Osteocyte (in vitro differentiated cells): ENCODE measurements around the gene VRK3. TPM values are rescaled to one million over a fixed set of nuclear protein-coding genes. Genes with fewer than 3 reads are reported as not detected.

Source experiments
- DNase-seq: peaks from one replicate; pipeline ENCODE4 v3.0.0; 2021; ENCODE audit warnings: mixed read lengths; ENCODE audit not compliant: unreplicated experiment; ENCODE audit errors: extremely low spot score
- H3K27ac Mint-ChIP-seq: one replicate; pipeline ENCODE4 v1.8.0; 2021; ENCODE audit warnings: mild to moderate bottlenecking, mixed read lengths; ENCODE audit not compliant: unreplicated experiment
- H3K27me3 Mint-ChIP-seq: one replicate; pipeline ENCODE4 v1.8.0; 2021; ENCODE audit warnings: mixed read lengths; ENCODE audit not compliant: unreplicated experiment
- H3K36me3 Mint-ChIP-seq: one replicate; pipeline ENCODE4 v1.8.0; 2021; ENCODE audit warnings: mixed read lengths; ENCODE audit not compliant: unreplicated experiment
- H3K4me1 Mint-ChIP-seq: one replicate; pipeline ENCODE4 v1.8.0; 2021; ENCODE audit warnings: mixed read lengths; ENCODE audit not compliant: unreplicated experiment
- H3K4me3 Mint-ChIP-seq: one replicate; pipeline ENCODE4 v1.8.0; 2021; ENCODE audit warnings: mild to moderate bottlenecking, moderate library complexity, mixed read lengths; ENCODE audit not compliant: unreplicated experiment
- H3K9me3 Mint-ChIP-seq: one replicate; pipeline ENCODE4 v1.8.0; 2021; ENCODE audit warnings: mixed read lengths; ENCODE audit not compliant: unreplicated experiment
- CTCF ChIP-seq: fragments of 200-600 bp; sonication (generic); IDR thresholded peaks from 2 replicates; pipeline ENCODE4 v1.5.0; 2021; ENCODE audit warnings: antibody characterized with exemption, mild to moderate bottlenecking, moderate library complexity
- total RNA-seq: library from RNA; stranded (reverse); gene quantifications from 2 replicates; pipeline ENCODE4 v1.2.1, GENCODE V29; 2021

Gene VRK3
- total RNA-seq, 1 donor from 2014 or later, result 31.5 TPM

GRCh38 chr19:49977076-49977475 is 48.1 kb downstream of the VRK3 start:
- H3K9me3 Mint-ChIP-seq, result no peaks in the 10 kb centered on the region
- no peak for TF ChIP-seq CTCF
- H3K27ac Mint-ChIP-seq, result no peak overlapping the region
- DNase-seq, result no peak
- H3K27me3 Mint-ChIP-seq, result no peaks in the 10 kb centered on the region
- H3K4me1 Mint-ChIP-seq, result no peaks in the 10 kb centered on the region
- no peak overlapping the region for H3K4me3 Mint-ChIP-seq
- H3K36me3 Mint-ChIP-seq, result peaks cover 6% of the 10 kb centered on the region

GRCh38 chr19:49976496-49976895 is 48.7 kb downstream of the VRK3 start:
- peaks cover 1% of the 10 kb centered on the region for H3K36me3 Mint-ChIP-seq
- no peak for TF ChIP-seq CTCF
- H3K27ac Mint-ChIP-seq, result no peak overlapping the region
- H3K4me1 Mint-ChIP-seq, result no peaks in the 10 kb centered on the region
- H3K4me3 Mint-ChIP-seq, result no peak overlapping the region
- H3K27me3 Mint-ChIP-seq, result no peaks in the 10 kb centered on the region
- no peak for DNase-seq
- no peaks in the 10 kb centered on the region for H3K9me3 Mint-ChIP-seq

- Mint-ChIP-seq H3K36me3 (no peaks in the 10 kb centered on the region), H3K4me3 (no peak overlapping the region), H3K4me1 (no peaks in the 10 kb centered on the region), H3K27ac (no peak overlapping the region), H3K27me3 (no peaks in the 10 kb centered on the region), H3K9me3 (no peaks in the 10 kb centered on the region)
- no peak for DNase-seq
- no peak for TF ChIP-seq CTCF
These were observed 50.1 kb downstream of the VRK3 start for GRCh38 chr19:49975051-49975450.

- no peak overlapping the region for H3K27ac Mint-ChIP-seq
- H3K4me1 Mint-ChIP-seq, result no peaks in the 10 kb centered on the region
These were observed 51.2 kb downstream of the VRK3 start for GRCh38 chr19:49973987-49974386.

GRCh38 chr19:49972841-49973240 is 52.3 kb downstream of the VRK3 start:
- H3K27me3 Mint-ChIP-seq, result no peaks in the 10 kb centered on the region
- no peaks in the 10 kb centered on the region for H3K36me3 Mint-ChIP-seq
- H3K4me3 Mint-ChIP-seq, result no peak overlapping the region
- no peak for DNase-seq
- no peaks in the 10 kb centered on the region for H3K9me3 Mint-ChIP-seq
- no peaks in the 10 kb centered on the region for H3K4me1 Mint-ChIP-seq
- no peak overlapping the region for H3K27ac Mint-ChIP-seq
- TF ChIP-seq CTCF, result no peak

More at GRCh38 chr19:49973987-49974386, 51.2 kb downstream of the VRK3 start:
- TF ChIP-seq CTCF, result no peak
- Mint-ChIP-seq H3K9me3 (no peaks in the 10 kb centered on the region), H3K36me3 (no peaks in the 10 kb centered on the region), H3K27me3 (no peaks in the 10 kb centered on the region), H3K4me3 (no peak overlapping the region)
- DNase-seq, result no peak
